H9 (cell line): ENCODE measurements around the gene CCL19. TPM values are rescaled to one million over a fixed set of nuclear protein-coding genes. Genes with fewer than 3 reads are reported as not detected.

ENCODE experiments used
- DNase-seq: peaks from one replicate; pipeline ENCODE4 v3.0.0-alpha.2; 2017
- H2AFZ ChIP-seq: one replicate; pipeline ENCODE4 v1.6.1; 2013; ENCODE audit warnings: mild to moderate bottlenecking, low read length, control low read depth, moderate library complexity
- H2AK5ac ChIP-seq: 2 replicates; pipeline ENCODE4 v1.6.1; 2013; ENCODE audit warnings: low read length, control low read depth, mixed read lengths; ENCODE audit not compliant: insufficient read length
- H2BK120ac ChIP-seq: one replicate; pipeline ENCODE4 v1.6.1; 2013; ENCODE audit warnings: low read depth, mild to moderate bottlenecking, low read length, control low read depth, inconsistent platforms; ENCODE audit not compliant: poor library complexity, severe bottlenecking
- H2BK12ac ChIP-seq: 2 replicates; pipeline ENCODE4 v1.6.1; 2013; ENCODE audit warnings: low read length, control low read depth, mixed read lengths, low read depth; ENCODE audit not compliant: insufficient read length
- H2BK15ac ChIP-seq: 2 replicates; pipeline ENCODE4 v1.6.1; 2013; ENCODE audit warnings: low read depth, low read length, control low read depth
- H2BK20ac ChIP-seq: one replicate; pipeline ENCODE4 v1.6.1; 2013; ENCODE audit warnings: low read depth, mild to moderate bottlenecking, low read length, control low read depth, inconsistent platforms; ENCODE audit not compliant: poor library complexity, severe bottlenecking
- H2BK5ac ChIP-seq: 2 replicates; pipeline ENCODE4 v1.6.1; 2013; ENCODE audit warnings: low read length, control low read depth, mixed read lengths; ENCODE audit not compliant: insufficient read length
- H3K14ac ChIP-seq: 2 replicates; pipeline ENCODE4 v1.6.1; 2013; ENCODE audit warnings: low read length, control low read depth; ENCODE audit not compliant: insufficient read depth
- H3K18ac ChIP-seq: 2 replicates; pipeline ENCODE4 v1.6.1; 2013; ENCODE audit warnings: low read depth, mild to moderate bottlenecking, mixed read lengths, low read length, control low read depth; ENCODE audit not compliant: insufficient read length
- H3K23ac ChIP-seq: 2 replicates; pipeline ENCODE4 v1.6.1; 2013; ENCODE audit warnings: low read length, control low read depth, mixed read lengths, low read depth; ENCODE audit not compliant: insufficient read length
- H3K23me2 ChIP-seq: 2 replicates; pipeline ENCODE4 v1.6.1; 2013; ENCODE audit warnings: low read depth, mild to moderate bottlenecking, mixed read lengths, low read length, control low read depth; ENCODE audit not compliant: insufficient read length, poor library complexity, severe bottlenecking
- H3K27ac ChIP-seq: 2 replicates; pipeline ENCODE4 v1.5.1; 2013; ENCODE audit warnings: low read length, control low read depth, mixed read lengths, low read depth; ENCODE audit not compliant: insufficient read length
- H3K27me3 ChIP-seq: 2 replicates; pipeline ENCODE4 v1.6.1; 2013; ENCODE audit warnings: low read length, control low read depth, inconsistent platforms; ENCODE audit not compliant: insufficient read depth
- H3K4ac ChIP-seq: 2 replicates; pipeline ENCODE4 v1.6.1; 2013; ENCODE audit warnings: low read depth, mild to moderate bottlenecking, control low read depth, inconsistent platforms, low read length, moderate library complexity
- H3K4me1 ChIP-seq: 2 replicates; pipeline ENCODE4 v1.6.1; 2013; ENCODE audit warnings: low read length, control low read depth, inconsistent platforms; ENCODE audit not compliant: insufficient read depth
- H3K4me2 ChIP-seq: 2 replicates; pipeline ENCODE4 v1.6.1; 2013; ENCODE audit warnings: low read length, control low read depth, mixed read lengths; ENCODE audit not compliant: insufficient read length, insufficient read depth
- H3K56ac ChIP-seq: 2 replicates; pipeline ENCODE4 v1.6.1; 2013; ENCODE audit warnings: low read depth, mild to moderate bottlenecking, mixed read lengths, low read length, control low read depth; ENCODE audit not compliant: insufficient read length
- H3K79me1 ChIP-seq: 2 replicates; pipeline ENCODE4 v1.6.1; 2013; ENCODE audit warnings: low read depth, mild to moderate bottlenecking, moderate library complexity, low read length, control low read depth, inconsistent platforms; ENCODE audit not compliant: insufficient read depth, poor library complexity, severe bottlenecking
- H3K79me2 ChIP-seq: 2 replicates; pipeline ENCODE4 v1.6.1; 2013; ENCODE audit warnings: low read length, control low read depth, inconsistent platforms; ENCODE audit not compliant: insufficient read depth
- H3K9ac ChIP-seq: 2 replicates; pipeline ENCODE4 v1.6.1; 2013; ENCODE audit warnings: low read length, control low read depth, mixed read lengths; ENCODE audit not compliant: insufficient read length; ENCODE audit errors: extremely low read depth
- H3K9me3 ChIP-seq: one replicate; pipeline ENCODE4 v1.6.1; 2013; ENCODE audit warnings: low read depth, low read length, inconsistent platforms; ENCODE audit not compliant: control insufficient read depth
- H3T11ph ChIP-seq: one replicate; pipeline ENCODE4 v1.6.1; 2013; ENCODE audit warnings: mild to moderate bottlenecking, low read length, control low read depth, inconsistent platforms
- H4K20me1 ChIP-seq: one replicate; pipeline ENCODE4 v1.6.1; 2013; ENCODE audit not compliant: control insufficient read depth, insufficient read length, insufficient read depth
- H4K5ac ChIP-seq: 2 replicates; pipeline ENCODE4 v1.6.1; 2013; ENCODE audit warnings: low read depth, mild to moderate bottlenecking, mixed read lengths, low read length, control low read depth; ENCODE audit not compliant: insufficient read length
- H4K8ac ChIP-seq: replicated peaks from 2 replicates; pipeline ENCODE4 v1.6.1; 2013; ENCODE audit warnings: low read length, control low read depth, mixed read lengths, low read depth; ENCODE audit not compliant: insufficient read length
- H4K91ac ChIP-seq: 2 replicates; pipeline ENCODE4 v1.6.1; 2013; ENCODE audit warnings: low read depth, mild to moderate bottlenecking, moderate library complexity, mixed read lengths, low read length, control low read depth; ENCODE audit not compliant: insufficient read length
- H3K27ac Mint-ChIP-seq, 3 experiments: 2 replicates in 2 of 3; 3 replicates in 1 of 3; pipeline ENCODE4 v1.8.0; 2020 to 2021; ENCODE audit warnings: mixed read lengths in 3 of 3, mild to moderate bottlenecking in 1 of 3, moderate library complexity in 1 of 3
- H3K27me3 Mint-ChIP-seq: 2 replicates; pipeline ENCODE4 v1.8.0; 2021; ENCODE audit warnings: low read depth, mild to moderate bottlenecking, moderate library complexity, mixed read lengths
- H3K36me3 Mint-ChIP-seq, 3 experiments: 2 replicates in 2 of 3; 3 replicates in 1 of 3; pipeline ENCODE4 v1.8.0; 2020 to 2021; ENCODE audit warnings: low read depth in 3 of 3, mixed read lengths in 3 of 3; ENCODE audit not compliant: insufficient read depth in 1 of 3
- H3K4me1 Mint-ChIP-seq, 2 experiments: 2 replicates each; pipeline ENCODE4 v1.8.0; 2020; ENCODE audit warnings: mixed read lengths in 2 of 2
- H3K4me3 Mint-ChIP-seq, 2 experiments: 2 replicates in 1 of 2; 3 replicates in 1 of 2; pipeline ENCODE4 v1.8.0; 2020 to 2021; ENCODE audit warnings: mild to moderate bottlenecking in 2 of 2, mixed read lengths in 2 of 2, moderate library complexity in 1 of 2
- H3K9me3 Mint-ChIP-seq, 2 experiments: 2 replicates in 1 of 2; 3 replicates in 1 of 2; pipeline ENCODE4 v1.8.0; 2020; ENCODE audit warnings: mild to moderate bottlenecking in 2 of 2, mixed read lengths in 2 of 2, moderate library complexity in 1 of 2
- CTCF ChIP-seq: fragments of 200-600 bp; sonication (generic); conservative IDR thresholded peaks from 3 replicates; pipeline ENCODE4 v1.8.0; 2021; ENCODE audit warnings: antibody characterized with exemption, mild to moderate bottlenecking
- total RNA-seq: library from RNA; stranded (reverse); gene quantifications from 2 replicates; pipeline ENCODE4 v1.2.1, GENCODE V29; 2021

The CCL19 gene
- total RNA-seq, 1 experiment from 2014 or later: not detected

- Histone ChIP-seq H3K79me2 (no peaks in the 10 kb centered on the region), H4K91ac (no peak overlapping the region), H2AFZ (no peak overlapping the region), H4K5ac (no peak overlapping the region), H2BK15ac (no peak overlapping the region), H2BK120ac (no peak overlapping the region), H3K79me1 (no peaks in the 10 kb centered on the region), H2AK5ac (no peak overlapping the region), H3K4ac (no peak overlapping the region), H3K18ac (no peak overlapping the region), H4K20me1 (no peaks in the 10 kb centered on the region), H3K56ac (no peak overlapping the region), H3K9ac (no peak overlapping the region), H3K27ac (no peak overlapping the region), H3K14ac (no peak overlapping the region), H3K27me3 (no peaks in the 10 kb centered on the region), H3K9me3 (no peaks in the 10 kb centered on the region), H4K8ac (no peak overlapping the region), H3K4me2 (no peak overlapping the region), H3K23ac (no peak overlapping the region), H2BK12ac (no peak overlapping the region), H3T11ph (no peak overlapping the region), H2BK20ac (no peak overlapping the region), H3K4me1 (no peaks in the 10 kb centered on the region), H3K23me2 (no peaks in the 10 kb centered on the region), H2BK5ac (no peak overlapping the region)
- DNase-seq: no peak
- H3K4me3 Mint-ChIP-seq: no peak overlapping the region
- H3K27ac Mint-ChIP-seq: no peak overlapping the region
- no peak for TF ChIP-seq CTCF
- peaks cover 2% of the 10 kb centered on the region for H3K27me3 Mint-ChIP-seq
- H3K36me3 Mint-ChIP-seq: no peaks in the 10 kb centered on the region
- no peaks in the 10 kb centered on the region for H3K4me1 Mint-ChIP-seq
- H3K9me3 Mint-ChIP-seq: peaks cover 0 to 4% of the 10 kb centered on the region in 2 experiments; a peak in 1 of 5 replicates
Measured at GRCh38 chr9:34734720-34735119, 43.6 kb upstream of the CCL19 start.
